GM12892 (cell line): Measurements from ENCODE around the gene DCAF17.

Experiments used
- POLR2A ChIP-seq: IDR thresholded peaks from 2 replicates; pipeline ENCODE4 v1.6.1; 2011; ENCODE audit warnings: low read depth, low read length, control low read depth
- POLR2AphosphoS5 ChIP-seq: IDR thresholded peaks from 2 replicates; pipeline ENCODE4 v1.6.1; 2011; ENCODE audit warnings: low read depth, low read length, control low read depth
- TAF1 ChIP-seq: IDR thresholded peaks from 2 replicates; pipeline ENCODE4 v1.6.1; 2011; ENCODE audit warnings: low read depth, mild to moderate bottlenecking, control low read depth, low read length, borderline replicate concordance

DNA sequence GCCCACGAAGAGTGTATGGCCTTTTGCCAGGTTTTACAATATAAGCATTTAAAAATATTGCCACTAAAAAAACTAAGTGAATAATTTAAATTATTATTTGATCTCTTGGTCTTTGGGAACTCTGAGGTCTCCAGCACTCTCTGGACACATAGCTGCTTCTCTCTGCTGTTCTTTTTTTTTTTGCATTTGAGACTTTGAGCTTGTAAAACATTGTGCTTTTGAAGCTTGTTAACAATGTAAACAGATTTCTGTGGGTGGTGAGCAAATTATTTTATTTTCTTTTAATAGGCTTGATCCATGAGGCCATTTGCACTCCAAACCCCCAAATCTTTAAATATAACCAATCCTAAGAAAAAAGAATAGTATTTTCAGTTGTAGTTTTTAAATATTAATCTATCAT is 42.0 kb downstream of the DCAF17 start:
- no peak for TF ChIP-seq POLR2A
- TF ChIP-seq TAF1, result no peak
- TF ChIP-seq POLR2AphosphoS5, result no peak
